SK-N-SH (cell line): ENCODE data around the gene PDGFB. TPM values are rescaled to one million over a fixed set of nuclear protein-coding genes. Genes with fewer than 3 reads are reported as not detected.

ENCODE experiments used
- CTCF ChIA-PET: fragments of 300-600, 350-600 bp; formaldehyde crosslinking; extraction: SDS; loops from one replicate; lab custom pipeline; 2021; lab: Yijun Ruan, JAX
- POLR2A ChIA-PET: fragments of 350-600 bp; sonication (Branson Sonifier 250); formaldehyde crosslinking; extraction: SDS; loops from one replicate; lab custom pipeline; 2020; ENCODE audit warnings: antibody characterized with exemption, inconsistent platforms; lab: Yijun Ruan, JAX
- DNase-seq: peaks from one replicate; pipeline ENCODE4 v3.0.0; 2012
- H2AFZ ChIP-seq: fragments of 200-600 bp; sonication (generic); 2 replicates; pipeline ENCODE4 v1.8.1; 2016; ENCODE audit warnings: antibody characterized with exemption, mild to moderate bottlenecking, low read depth
- H3F3A ChIP-seq: fragments of 200-600 bp; sonication (generic); replicated peaks from 2 replicates; pipeline ENCODE3; 2016; ENCODE audit warnings: antibody characterized with exemption, mild to moderate bottlenecking; ENCODE audit not compliant: insufficient read depth
- H3K27ac ChIP-seq, 2 experiments: fragments of 200-500 bp in 1 of 2; fragments of 200-600 bp in 1 of 2; sonication (Bioruptor generic) in 1 of 2; sonication (generic), shearing (Covaris generic) in 1 of 2; 2 replicates each; pipeline versions ENCODE4 v1.5.1 to v1.6.1; 2014 to 2016; ENCODE audit warnings: low read depth in 2 of 2, inconsistent platforms in 1 of 2, low read length in 1 of 2, mild to moderate bottlenecking in 1 of 2, mixed read lengths in 1 of 2
- H3K27me3 ChIP-seq: fragments of 200-600 bp; sonication (generic), shearing (Covaris generic); 2 replicates; pipeline ENCODE4 v1.6.1; 2016; ENCODE audit warnings: mixed run types; ENCODE audit not compliant: insufficient read depth
- H3K36me3 ChIP-seq, 2 experiments: fragments of 200-500 bp in 1 of 2; fragments of 200-600 bp in 1 of 2; sonication (Bioruptor generic) in 1 of 2; sonication (generic) in 1 of 2; replicated peaks in 1 of 2; 2 replicates each; pipeline versions ENCODE3 to v1.5.1; 2014 to 2016; ENCODE audit warnings: low read length in 1 of 2, mild to moderate bottlenecking in 1 of 2; ENCODE audit not compliant: insufficient read depth in 2 of 2, control insufficient read depth in 1 of 2
- H3K4me1 ChIP-seq, 2 experiments: fragments of 200-500 bp in 1 of 2; fragments of 200-600 bp in 1 of 2; sonication (Bioruptor generic) in 1 of 2; sonication (generic), shearing (Covaris generic) in 1 of 2; 2 replicates each; pipeline versions ENCODE4 v1.5.1 to v1.6.1; 2014 to 2016; ENCODE audit warnings: low read depth in 1 of 2, low read length in 1 of 2, mixed run types in 1 of 2; ENCODE audit not compliant: insufficient read depth in 2 of 2, control insufficient read depth in 1 of 2
- H3K4me2 ChIP-seq: fragments of 200-600 bp; sonication (generic), shearing (Covaris generic); 2 replicates; pipeline ENCODE4 v1.6.1; 2017; ENCODE audit warnings: mixed run types
- H3K4me3 ChIP-seq, 2 experiments: fragments of 200-500 bp in 1 of 2; fragments of 200-600 bp in 1 of 2; sonication (Bioruptor generic) in 1 of 2; sonication (generic), shearing (Covaris generic) in 1 of 2; 2 replicates each; pipeline versions ENCODE4 v1.5.1 to v1.8.1; 2014 to 2016; ENCODE audit warnings: low read depth in 2 of 2, inconsistent platforms in 1 of 2, low read length in 1 of 2, mild to moderate bottlenecking in 1 of 2, mixed read lengths in 1 of 2, moderate library complexity in 1 of 2
- H3K79me2 ChIP-seq: fragments of 200-600 bp; sonication (generic); 2 replicates; pipeline ENCODE4 v1.8.1; 2017; ENCODE audit warnings: mild to moderate bottlenecking; ENCODE audit not compliant: insufficient read depth
- H3K9ac ChIP-seq: fragments of 200-600 bp; sonication (generic); 2 replicates; pipeline ENCODE4 v1.6.1; 2017; ENCODE audit warnings: mixed run types
- H3K9me2 ChIP-seq: fragments of 200-600 bp; sonication (generic); 2 replicates; pipeline ENCODE4 v1.6.1; 2017; ENCODE audit warnings: mixed run types
- H3K9me3 ChIP-seq: fragments of 200-600 bp; sonication (generic); 2 replicates; pipeline ENCODE4 v1.6.1; 2017; ENCODE audit warnings: mixed run types, mild to moderate bottlenecking, moderate library complexity
- H4K20me1 ChIP-seq: fragments of 200-600 bp; sonication (generic); 2 replicates; pipeline ENCODE4 v1.6.1; 2017; ENCODE audit warnings: mild to moderate bottlenecking, mixed run types; ENCODE audit not compliant: insufficient read depth
- CHD2 ChIP-seq: fragments of 150-350 bp; IDR thresholded peaks from 2 replicates; pipeline ENCODE4 v1.6.1; 2018; ENCODE audit warnings: low read length; ENCODE audit not compliant: partially characterized antibody
- CTCF ChIP-seq: fragments of 200-600 bp; sonication (generic); IDR thresholded peaks from 2 replicates; pipeline ENCODE4 v1.6.1; 2017; ENCODE audit warnings: antibody characterized with exemption, mild to moderate bottlenecking, moderate library complexity
- FOXJ3 ChIP-seq: sonication (generic); formaldehyde crosslinking; IDR thresholded peaks from 2 replicates; pipeline ENCODE4 v1.5.1; 2020; ENCODE audit warnings: mild to moderate bottlenecking, missing genetic modification reagents
- FOXM1 ChIP-seq: IDR thresholded peaks from 2 replicates; pipeline ENCODE4 v1.4.0; 2012; ENCODE audit warnings: low read depth, mild to moderate bottlenecking
- GABPA ChIP-seq: IDR thresholded peaks from 2 replicates; pipeline ENCODE4 v1.4.0; 2012; ENCODE audit warnings: low read depth, mild to moderate bottlenecking
- GATA2 ChIP-seq: sonication (generic); formaldehyde crosslinking; IDR thresholded peaks from 2 replicates; pipeline ENCODE4 v1.5.0; 2020; ENCODE audit warnings: mild to moderate bottlenecking, missing genetic modification reagents
- MEF2A ChIP-seq: IDR thresholded peaks from 2 replicates; pipeline ENCODE4 v1.4.0; 2012; ENCODE audit warnings: low read depth, borderline replicate concordance
- NFIC ChIP-seq: IDR thresholded peaks from 2 replicates; pipeline ENCODE4 v1.4.0; 2012; ENCODE audit warnings: borderline replicate concordance
- NRF1 ChIP-seq: IDR thresholded peaks from 2 replicates; pipeline ENCODE4 v1.6.1; 2012; ENCODE audit warnings: low read depth, mild to moderate bottlenecking, low read length
- RCOR1 ChIP-seq: fragments of 150-350 bp; IDR thresholded peaks from 2 replicates; pipeline ENCODE4 v1.6.1; 2017; ENCODE audit warnings: antibody characterized with exemption, low read length
- SMC3 ChIP-seq: IDR thresholded peaks from 2 replicates; pipeline ENCODE4 v1.6.1; 2012; ENCODE audit warnings: low read depth, low read length, improper control_type of control experiment
- USF2 ChIP-seq: fragments of 150-350 bp; IDR thresholded peaks from 2 replicates; pipeline ENCODE4 v1.6.1; 2017; ENCODE audit warnings: antibody characterized with exemption, low read length, low read depth, borderline replicate concordance
- YY1 ChIP-seq: IDR thresholded peaks from 2 replicates; pipeline ENCODE4 v1.4.0; 2012; ENCODE audit warnings: low read depth, mild to moderate bottlenecking
- WGBS: methylation state at CpG from one replicate; pipeline ENCODE4 v1.1.6; 2017; ENCODE audit warnings: low lambda C conversion rate; 5-methylcytosine and 5-hydroxymethylcytosine counted together
- polyA plus RNA-seq, 3 experiments: library from polyadenylated mRNA; depleted of rRNA; stranded (reverse); fragments of >200 nt; gene quantifications; 2 replicates each; pipeline ENCODE4 v1.2.3, GENCODE V29; 2012
- TF ChIP-seq, protein P1 (sequence below): IDR thresholded peaks from 2 replicates; pipeline ENCODE4 v1.4.0; 2012; ENCODE audit warnings: low read depth, borderline replicate concordance

The PDGFB gene
- polyA plus RNA-seq, 1 of the 3 experiments (the other 2 are of a cell fraction), result 0.44 TPM

- Histone ChIP-seq H3K9ac (no peak overlapping the region), H2AFZ (no peak overlapping the region), H3K9me3 (no peaks in the 10 kb centered on the region), H3K27ac (no peak overlapping the region), H3K79me2 (no peaks in the 10 kb centered on the region), H3F3A (no peaks in the 10 kb centered on the region)
- CTCF ChIA-PET, result no interaction called here
- DNase-seq, result no peak
- TF ChIP-seq FOXJ3 (no peak), SMC3 (no peak), USF2 (no peak)
- TF ChIP-seq, all 33 proteins: peak for 0
- H3K9me2 ChIP-seq, result no peaks in the 10 kb centered on the region
- no peak overlapping the region for H3K4me3 ChIP-seq
- POLR2A ChIA-PET, result no interaction called here
- H4K20me1 ChIP-seq, result no peaks in the 10 kb centered on the region
- 50% methylated on average over 1 of the region's 15 CpGs for WGBS
- no peaks in the 10 kb centered on the region for H3K4me1 ChIP-seq
- no peak overlapping the region for H3K4me2 ChIP-seq
- no peaks in the 10 kb centered on the region for H3K27me3 ChIP-seq
- no peaks in the 10 kb centered on the region for H3K36me3 ChIP-seq
Observed at GRCh38 chr22:39207141-39208012, 37.4 kb downstream of the PDGFB start.

DNA sequence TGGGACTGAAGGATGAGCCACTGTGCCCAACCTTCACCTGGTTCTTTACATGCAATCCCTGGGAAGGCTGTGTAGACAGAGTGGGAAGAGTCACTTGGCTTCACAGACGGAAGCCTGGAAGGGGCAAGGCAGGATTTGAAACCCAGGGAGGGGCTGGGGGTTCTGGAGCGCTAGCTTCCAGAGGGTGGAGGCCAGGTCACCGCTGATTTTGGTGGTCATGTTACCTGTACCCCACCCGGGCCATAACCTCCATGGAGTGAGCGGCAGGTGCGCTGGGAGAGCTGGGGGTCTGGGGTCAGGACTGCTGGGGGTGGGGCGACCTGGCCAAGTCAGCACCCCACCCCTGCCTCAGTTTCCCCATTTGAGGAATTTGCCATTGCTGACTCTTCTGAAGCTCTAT is 38.3 kb downstream of the PDGFB start:
- Histone ChIP-seq H3K27me3 (no peaks in the 10 kb centered on the region), H3F3A (no peaks in the 10 kb centered on the region), H3K4me1 (no peaks in the 10 kb centered on the region), H3K9me3 (no peaks in the 10 kb centered on the region), H3K9me2 (no peaks in the 10 kb centered on the region), H3K9ac (no peak overlapping the region), H3K79me2 (no peaks in the 10 kb centered on the region), H3K4me3 (no peak overlapping the region), H3K27ac (no peak overlapping the region), H3K4me2 (no peak overlapping the region), H3K36me3 (no peaks in the 10 kb centered on the region), H4K20me1 (no peaks in the 10 kb centered on the region), H2AFZ (no peak overlapping the region)
- ChIA-PET CTCF (no interaction called here), POLR2A (no interaction called here)
- TF ChIP-seq NRF1, result no peak
- TF ChIP-seq FOXJ3, result no peak
- WGBS, result 100% methylated on average over 3 of the region's 7 CpGs
- no peak for DNase-seq

DNA sequence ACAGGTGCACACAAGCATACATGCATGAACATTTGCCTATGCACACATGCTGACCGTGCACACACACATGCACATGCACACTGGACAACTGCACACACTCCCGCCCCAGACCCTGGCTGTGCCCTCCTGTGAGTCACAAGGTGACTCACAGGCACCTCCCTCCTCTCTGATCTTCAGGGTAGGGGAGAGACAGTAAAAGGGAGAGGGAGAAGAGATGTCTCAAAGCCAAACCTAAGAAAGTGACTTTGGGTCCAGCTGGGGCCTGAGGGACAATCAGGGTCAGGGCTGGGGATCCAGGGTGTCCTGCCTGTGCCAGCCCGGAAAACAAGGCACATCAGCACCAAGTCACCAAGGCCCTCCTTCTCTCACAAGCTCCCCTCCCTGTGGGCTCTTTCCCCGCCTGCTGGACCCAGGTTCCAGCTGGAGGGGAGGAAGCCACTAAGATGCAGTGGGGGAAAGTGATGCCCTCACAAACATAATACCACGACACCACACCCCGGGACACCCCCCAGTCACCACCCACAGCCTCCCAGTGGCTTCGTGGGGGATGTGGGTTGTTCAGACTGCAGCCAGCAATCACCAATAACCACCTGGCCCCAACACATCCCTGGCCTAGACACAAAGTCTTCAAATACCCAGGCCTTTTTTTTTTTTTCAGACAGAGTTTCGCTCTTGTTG is 39.3 kb downstream of the PDGFB start:
- no peaks in the 10 kb centered on the region for H3K27me3 ChIP-seq
- H2AFZ ChIP-seq, result no peak overlapping the region; the same call in 1 of the 2 replicates
- H3K79me2 ChIP-seq, result no peaks in the 10 kb centered on the region
- H4K20me1 ChIP-seq, result no peaks in the 10 kb centered on the region
- H3K4me2 ChIP-seq, result no peak overlapping the region; the same call in 1 of the 2 replicates
- H3F3A ChIP-seq, result no peaks in the 10 kb centered on the region
- no peak overlapping the region for H3K9ac ChIP-seq
- DNase-seq, result no peak
- ChIA-PET POLR2A (no interaction called here), CTCF (no interaction called here)
- H3K27ac ChIP-seq, result no peak overlapping the region
- WGBS, result 56% methylated on average over 3 of the region's 8 CpGs
- no peak overlapping the region for H3K4me3 ChIP-seq
- no peaks in the 10 kb centered on the region for H3K9me2 ChIP-seq
- no peaks in the 10 kb centered on the region for H3K36me3 ChIP-seq
- no peaks in the 10 kb centered on the region for H3K4me1 ChIP-seq
- H3K9me3 ChIP-seq, result no peaks in the 10 kb centered on the region
- TF ChIP-seq MEF2A (no peak), RCOR1 (no peak), CHD2 (no peak), GATA2 (CRISPR knock-in tag) (no peak), USF2 (no peak), FOXM1 (no peak), GABPA (no peak), NFIC (no peak), YY1 (no peak), CTCF (no peak)
- TF ChIP-seq, protein P1, sequence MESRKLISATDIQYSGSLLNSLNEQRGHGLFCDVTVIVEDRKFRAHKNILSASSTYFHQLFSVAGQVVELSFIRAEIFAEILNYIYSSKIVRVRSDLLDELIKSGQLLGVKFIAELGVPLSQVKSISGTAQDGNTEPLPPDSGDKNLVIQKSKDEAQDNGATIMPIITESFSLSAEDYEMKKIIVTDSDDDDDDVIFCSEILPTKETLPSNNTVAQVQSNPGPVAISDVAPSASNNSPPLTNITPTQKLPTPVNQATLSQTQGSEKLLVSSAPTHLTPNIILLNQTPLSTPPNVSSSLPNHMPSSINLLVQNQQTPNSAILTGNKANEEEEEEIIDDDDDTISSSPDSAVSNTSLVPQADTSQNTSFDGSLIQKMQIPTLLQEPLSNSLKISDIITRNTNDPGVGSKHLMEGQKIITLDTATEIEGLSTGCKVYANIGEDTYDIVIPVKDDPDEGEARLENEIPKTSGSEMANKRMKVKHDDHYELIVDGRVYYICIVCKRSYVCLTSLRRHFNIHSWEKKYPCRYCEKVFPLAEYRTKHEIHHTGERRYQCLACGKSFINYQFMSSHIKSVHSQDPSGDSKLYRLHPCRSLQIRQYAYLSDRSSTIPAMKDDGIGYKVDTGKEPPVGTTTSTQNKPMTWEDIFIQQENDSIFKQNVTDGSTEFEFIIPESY, result no peak
